HG03039 (cell line): Measurements from ENCODE around the gene DPP6.
"Not testable (repeated sequence)": the region's sequence is repeated elsewhere in the genome, so short reads cannot be mapped to it uniquely, and the experiment has no call there.

ENCODE experiments used
- ATAC-seq: cut with Tn5 transposase; IDR thresholded peaks from one replicate; pipeline ENCODE4 v1.9.1; 2021; ENCODE audit warnings: mild to moderate bottlenecking, moderate library complexity; ENCODE audit not compliant: unreplicated experiment

DPP6 gene

GRCh38 chr7:154646126-154647013, 594.2 kb downstream of the DPP6 start:
- no peak for ATAC-seq

GRCh38 chr7:154647625-154648024, 595.4 kb downstream of the DPP6 start:
- ATAC-seq = no peak

- no peak for ATAC-seq
These were observed 596.8 kb downstream of the DPP6 start for GRCh38 chr7:154649015-154649414.

- ATAC-seq = no peak
These were observed 597.2 kb downstream of the DPP6 start for GRCh38 chr7:154649434-154649833.

GRCh38 chr7:154650275-154650674, 598.1 kb downstream of the DPP6 start:
- ATAC-seq = no peak

GRCh38 chr7:154651501-154651900, 599.3 kb downstream of the DPP6 start:
- ATAC-seq = no peak

GRCh38 chr7:154652564-154652963, 600.4 kb downstream of the DPP6 start:
- no peak for ATAC-seq

GRCh38 chr7:154653281-154653680, 601.1 kb downstream of the DPP6 start:
- no peak for ATAC-seq

GRCh38 chr7:154656618-154657017, 604.4 kb downstream of the DPP6 start:
- ATAC-seq = no peak

- ATAC-seq = no peak
These were observed 614.6 kb downstream of the DPP6 start for GRCh38 chr7:154666768-154667167.

GRCh38 chr7:154672659-154673415, 620.6 kb downstream of the DPP6 start:
- ATAC-seq = no peak

GRCh38 chr7:154674191-154674590, 622.0 kb downstream of the DPP6 start:
- no peak for ATAC-seq

- ATAC-seq = no peak
These were observed 623.4 kb downstream of the DPP6 start for GRCh38 chr7:154675560-154675959.

- ATAC-seq = not testable (repeated sequence)
These were observed 623.8 kb downstream of the DPP6 start for GRCh38 chr7:154676033-154676421.

- ATAC-seq = no peak
These were observed 624.4 kb downstream of the DPP6 start for GRCh38 chr7:154676422-154677073.

GRCh38 chr7:154677454-154677853, 625.3 kb downstream of the DPP6 start:
- ATAC-seq = no peak

GRCh38 chr7:154678001-154678550, 625.9 kb downstream of the DPP6 start:
- not testable (repeated sequence) for ATAC-seq

- ATAC-seq = no peak
These were observed 627.3 kb downstream of the DPP6 start for GRCh38 chr7:154679379-154680053.

GRCh38 chr7:154680894-154681659, 628.9 kb downstream of the DPP6 start:
- ATAC-seq = no peak

- ATAC-seq = no peak
These were observed 629.8 kb downstream of the DPP6 start for GRCh38 chr7:154682003-154682402.
